Endodermal cell (in vitro differentiated cells): ENCODE data around the gene CIC. TPM values are rescaled to one million over a fixed set of nuclear protein-coding genes. Genes with fewer than 3 reads are reported as not detected.

Experiments used
- DNase-seq: peaks from one replicate; pipeline ENCODE4 v3.0.0-alpha.2; 2017
- H3K27ac ChIP-seq: 2 replicates; pipeline ENCODE4 v1.5.1; 2013; ENCODE audit warnings: mild to moderate bottlenecking, low read depth, low read length, moderate library complexity
- H3K27me3 ChIP-seq: 2 replicates; pipeline ENCODE4 v1.6.1; 2013; ENCODE audit warnings: mild to moderate bottlenecking, low read length, moderate library complexity; ENCODE audit not compliant: insufficient read depth, control insufficient read depth, poor library complexity, severe bottlenecking
- H3K36me3 ChIP-seq: 2 replicates; pipeline ENCODE4 v1.7.0; 2013; ENCODE audit warnings: mild to moderate bottlenecking, low read length, moderate library complexity; ENCODE audit not compliant: control insufficient read depth, insufficient read depth
- H3K4me1 ChIP-seq: one replicate; pipeline ENCODE4 v1.7.0; 2013; ENCODE audit warnings: low read length; ENCODE audit not compliant: control insufficient read depth, insufficient read depth
- H3K4me3 ChIP-seq: 2 replicates; pipeline ENCODE4 v1.5.1; 2013; ENCODE audit warnings: mild to moderate bottlenecking, low read length, moderate library complexity
- H3K9ac ChIP-seq: 2 replicates; pipeline ENCODE4 v1.6.1; 2013; ENCODE audit warnings: mild to moderate bottlenecking, low read length, moderate library complexity; ENCODE audit not compliant: poor library complexity, severe bottlenecking; ENCODE audit errors: extremely low read depth
- H3K9me3 ChIP-seq: 2 replicates; pipeline ENCODE4 v1.6.1; 2013; ENCODE audit warnings: mild to moderate bottlenecking, low read length, moderate library complexity; ENCODE audit not compliant: control insufficient read depth
- H3K27ac Mint-ChIP-seq: 2 replicates; pipeline ENCODE4 v1.8.0; 2020; ENCODE audit warnings: mixed read lengths
- H3K27me3 Mint-ChIP-seq: 2 replicates; pipeline ENCODE4 v1.8.0; 2021; ENCODE audit warnings: mild to moderate bottlenecking, mixed read lengths; ENCODE audit not compliant: insufficient read depth
- H3K36me3 Mint-ChIP-seq: 2 replicates; pipeline ENCODE4 v1.8.0; 2020; ENCODE audit warnings: low read depth, mixed read lengths
- H3K4me1 Mint-ChIP-seq: 2 replicates; pipeline ENCODE4 v1.8.0; 2020; ENCODE audit warnings: mixed read lengths
- H3K4me3 Mint-ChIP-seq: 2 replicates; pipeline ENCODE4 v1.8.0; 2020; ENCODE audit warnings: mild to moderate bottlenecking, moderate library complexity, mixed read lengths
- H3K9me3 Mint-ChIP-seq: 2 replicates; pipeline ENCODE4 v1.8.0; 2020; ENCODE audit warnings: mild to moderate bottlenecking, mixed read lengths
- WGBS, 2 experiments: methylation state at CpG; one replicate each; pipeline versions ENCODE4 v1.1.5 to v1.1.7; 2013; ENCODE audit warnings: missing lambda C conversion rate in 2 of 2, mixed read lengths in 1 of 2; ENCODE audit not compliant: insufficient coverage in 1 of 2, insufficient read length in 1 of 2; 5-methylcytosine and 5-hydroxymethylcytosine counted together
- total RNA-seq, 2 donors: library from RNA; stranded (reverse); fragmentation: NEBNext Ultra II Directional in 1 of 2; extraction: Animal tissue kit (Norgen Biotek cat#: 25700) in 1 of 2; gene quantifications; 2 replicates in 1 of 2; 3 replicates in 1 of 2; pipeline ENCODE4 v1.2.1, GENCODE V29; 2021
- TF ChIP-seq, protein P1 (sequence below): fragments of 200-600 bp; sonication (generic); conservative IDR thresholded peaks from 2 replicates; pipeline ENCODE4 v1.5.0; 2021; ENCODE audit warnings: antibody characterized with exemption, mild to moderate bottlenecking

CIC gene
- total RNA-seq, 2 donors from 2014 or later = 48.6 to 57.6 TPM

DNA sequence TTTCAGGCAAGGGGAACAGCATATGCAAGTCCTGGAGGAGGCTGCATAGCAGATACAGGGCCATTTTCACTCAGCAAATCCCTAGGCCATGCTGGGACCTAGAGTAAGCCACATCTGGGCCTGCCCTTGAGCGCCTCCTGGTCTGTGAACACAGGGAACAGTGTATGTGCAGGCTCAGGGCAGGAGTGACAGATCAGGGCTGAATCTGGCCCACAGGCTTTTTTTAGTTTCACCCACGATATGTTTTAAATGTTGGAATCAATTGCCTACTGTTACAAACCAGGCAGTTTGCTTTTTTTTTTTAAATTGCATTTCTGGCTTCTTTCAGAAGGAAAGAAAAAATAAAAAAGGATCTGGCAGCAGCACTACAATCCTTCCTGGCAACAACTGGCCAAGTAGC is 42.6 kb downstream of the CIC start:
- H3K4me1 Mint-ChIP-seq = peaks cover 3% of the 10 kb centered on the region
- peaks cover 46% of the 10 kb centered on the region for H3K27me3 Mint-ChIP-seq
- H3K27ac Mint-ChIP-seq = no peak overlapping the region
- peak; percentile 69 for DNase-seq
- H3K36me3 Mint-ChIP-seq = no peaks in the 10 kb centered on the region
- H3K27ac ChIP-seq = no peak overlapping the region
- no peak overlapping the region for H3K4me3 ChIP-seq
- no peaks in the 10 kb centered on the region for H3K9me3 Mint-ChIP-seq
- TF ChIP-seq, protein P1, sequence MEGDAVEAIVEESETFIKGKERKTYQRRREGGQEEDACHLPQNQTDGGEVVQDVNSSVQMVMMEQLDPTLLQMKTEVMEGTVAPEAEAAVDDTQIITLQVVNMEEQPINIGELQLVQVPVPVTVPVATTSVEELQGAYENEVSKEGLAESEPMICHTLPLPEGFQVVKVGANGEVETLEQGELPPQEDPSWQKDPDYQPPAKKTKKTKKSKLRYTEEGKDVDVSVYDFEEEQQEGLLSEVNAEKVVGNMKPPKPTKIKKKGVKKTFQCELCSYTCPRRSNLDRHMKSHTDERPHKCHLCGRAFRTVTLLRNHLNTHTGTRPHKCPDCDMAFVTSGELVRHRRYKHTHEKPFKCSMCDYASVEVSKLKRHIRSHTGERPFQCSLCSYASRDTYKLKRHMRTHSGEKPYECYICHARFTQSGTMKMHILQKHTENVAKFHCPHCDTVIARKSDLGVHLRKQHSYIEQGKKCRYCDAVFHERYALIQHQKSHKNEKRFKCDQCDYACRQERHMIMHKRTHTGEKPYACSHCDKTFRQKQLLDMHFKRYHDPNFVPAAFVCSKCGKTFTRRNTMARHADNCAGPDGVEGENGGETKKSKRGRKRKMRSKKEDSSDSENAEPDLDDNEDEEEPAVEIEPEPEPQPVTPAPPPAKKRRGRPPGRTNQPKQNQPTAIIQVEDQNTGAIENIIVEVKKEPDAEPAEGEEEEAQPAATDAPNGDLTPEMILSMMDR = peak; percentile 67
- WGBS, 2 experiments = 87 to 100% methylated on average over 2 of the region's 2 CpGs
- no peak overlapping the region for H3K4me3 Mint-ChIP-seq
- peaks cover 23% of the 10 kb centered on the region for H3K27me3 ChIP-seq
- no peaks in the 10 kb centered on the region for H3K4me1 ChIP-seq
- H3K9me3 ChIP-seq = no peaks in the 10 kb centered on the region
- no peaks in the 10 kb centered on the region for H3K36me3 ChIP-seq
- H3K9ac ChIP-seq = no peak overlapping the region

- no peak for DNase-seq
- Mint-ChIP-seq H3K36me3 (no peaks in the 10 kb centered on the region), H3K27ac (no peak overlapping the region), H3K4me3 (peak overlapping the region; percentile 54), H3K9me3 (no peaks in the 10 kb centered on the region), H3K27me3 (peaks cover 52% of the 10 kb centered on the region), H3K4me1 (peaks cover 5% of the 10 kb centered on the region)
- H3K36me3 ChIP-seq = no peaks in the 10 kb centered on the region
- no peak overlapping the region for H3K27ac ChIP-seq
- H3K9ac ChIP-seq = no peak overlapping the region
- WGBS, 2 experiments = 93 to 94% methylated on average over 5 of the region's 5 CpGs
- no peak overlapping the region for H3K4me3 ChIP-seq
- no peaks in the 10 kb centered on the region for H3K9me3 ChIP-seq
- TF ChIP-seq, protein P1 = no peak
- peaks cover 23% of the 10 kb centered on the region for H3K27me3 ChIP-seq
- H3K4me1 ChIP-seq = no peaks in the 10 kb centered on the region
These were observed 43.3 kb downstream of the CIC start for GRCh38 chr19:42312370-42312769.

GRCh38 chr19:42313096-42313839 is 44.2 kb downstream of the CIC start, which contains the start of gene TMEM145:
Gene TMEM145 (plus strand): TSS chr19:42313309. CDS start chr19:42313377, 68 bp downstream.
- WGBS, 2 experiments = 1 to 2% methylated on average over 22 to 67 of the region's 67 CpGs
- peak within 1 kb of the TSS; percentile 76 for H3K4me3 ChIP-seq
- peak; percentile 84 for DNase-seq
- Mint-ChIP-seq H3K36me3 (no peaks in the 10 kb centered on the region), H3K9me3 (no peaks in the 10 kb centered on the region), H3K27me3 (peaks cover 53% of the 10 kb centered on the region), H3K4me3 (peak within 1 kb of the TSS; percentile 54), H3K27ac (no peak within 1 kb of the TSS), H3K4me1 (peaks cover 5% of the 10 kb centered on the region)
- TF ChIP-seq, protein P1 = peak; percentile 41
- H3K27me3 ChIP-seq = peaks cover 23% of the 10 kb centered on the region
- no peak within 1 kb of the TSS for H3K9ac ChIP-seq
- no peaks in the 10 kb centered on the region for H3K4me1 ChIP-seq
- no peaks in the 10 kb centered on the region for H3K36me3 ChIP-seq
- no peaks in the 10 kb centered on the region for H3K9me3 ChIP-seq
- H3K27ac ChIP-seq = no peak within 1 kb of the TSS
